DND-41 (cell line): ENCODE data around the gene FSIP1.

Source experiments
- ATAC-seq: fragments of 200-7000 bp; cut with Tn5 transposase; 3 replicates; pipeline ENCODE4 v1.9.1; 2021; ENCODE audit warnings: low read depth; ENCODE audit not compliant: insufficient read depth
- DNase-seq: peaks from one replicate; pipeline ENCODE4 v3.0.0-alpha.2; 2020
- H2AFZ ChIP-seq: 2 replicates; pipeline ENCODE4 v1.6.0; 2012; ENCODE audit warnings: low read depth, low read length
- H3K27ac ChIP-seq: 2 replicates; pipeline ENCODE4 v1.5.1; 2012; ENCODE audit warnings: low read length, inconsistent platforms
- H3K27me3 ChIP-seq: fragments of 200-600 bp; sonication (generic); 2 replicates; pipeline ENCODE4 v1.6.0; 2012; ENCODE audit warnings: low read length, mild to moderate bottlenecking, inconsistent platforms; ENCODE audit not compliant: insufficient read depth, poor library complexity
- H3K36me3 ChIP-seq: 2 replicates; pipeline ENCODE4 v1.5.1; 2012; ENCODE audit warnings: low read length, inconsistent platforms; ENCODE audit not compliant: insufficient read depth
- H3K4me1 ChIP-seq: 2 replicates; pipeline ENCODE4 v1.5.1; 2012; ENCODE audit warnings: mild to moderate bottlenecking, low read length; ENCODE audit not compliant: insufficient read depth
- H3K4me2 ChIP-seq: 2 replicates; pipeline ENCODE4 v1.6.0; 2012; ENCODE audit warnings: mild to moderate bottlenecking, moderate library complexity, low read length, inconsistent platforms; ENCODE audit not compliant: insufficient read depth
- H3K4me3 ChIP-seq, 2 experiments: fragments of 200-600 bp in 1 of 2; shearing (Covaris generic) in 1 of 2; 2 replicates each; pipeline ENCODE4 v1.5.1; 2012 to 2016; ENCODE audit warnings: inconsistent platforms in 2 of 2, low read length in 2 of 2, mild to moderate bottlenecking in 2 of 2, low read depth in 1 of 2, moderate library complexity in 1 of 2
- H3K79me2 ChIP-seq: 2 replicates; pipeline ENCODE4 v1.6.0; 2012; ENCODE audit warnings: low read length, inconsistent platforms; ENCODE audit not compliant: insufficient read depth
- H3K9ac ChIP-seq: 2 replicates; pipeline ENCODE4 v1.6.0; 2012; ENCODE audit warnings: low read depth, mild to moderate bottlenecking, inconsistent platforms, low read length, moderate library complexity
- H3K9me3 ChIP-seq: 2 replicates; pipeline ENCODE4 v1.5.1; 2012; ENCODE audit warnings: low read length, moderate library complexity, mild to moderate bottlenecking, inconsistent platforms; ENCODE audit not compliant: insufficient read depth, severe bottlenecking
- H4K20me1 ChIP-seq: 2 replicates; pipeline ENCODE4 v1.6.0; 2012; ENCODE audit warnings: low read length; ENCODE audit not compliant: insufficient read depth
- EZH2 ChIP-seq: IDR thresholded peaks from 3 replicates; pipeline ENCODE4 v1.6.1; 2012; ENCODE audit warnings: borderline replicate concordance, low read depth, mild to moderate bottlenecking, moderate library complexity, low read length, inconsistent platforms; ENCODE audit not compliant: severe bottlenecking
- TF ChIP-seq, protein P1 (sequence below): IDR thresholded peaks from 2 replicates; pipeline ENCODE4 v1.5.1; 2012; ENCODE audit warnings: borderline replicate concordance, low read length, moderate library complexity, mild to moderate bottlenecking; ENCODE audit not compliant: poor library complexity, severe bottlenecking; ENCODE audit errors: extremely low read depth

FSIP1 gene

DNA sequence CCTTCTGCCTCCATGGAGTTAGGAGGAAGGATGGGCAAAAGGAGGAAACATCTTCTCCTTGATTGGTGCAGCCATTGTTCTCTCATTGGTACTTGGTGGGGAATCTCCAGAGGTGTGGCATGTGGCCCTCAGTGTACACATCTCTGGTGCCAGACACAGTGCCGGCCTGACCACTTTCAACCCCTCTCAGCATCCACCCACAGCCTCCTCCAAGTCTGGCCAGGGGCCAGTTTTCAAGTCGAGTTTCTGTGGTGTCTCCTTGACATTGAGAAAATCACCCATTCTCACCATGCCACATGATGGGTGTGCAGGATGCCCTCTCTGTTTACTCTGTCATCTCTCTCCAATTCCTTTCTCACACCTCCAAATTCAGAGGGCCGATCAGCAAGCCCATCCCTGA lies 12.8 kb upstream of the FSIP1 start:
- Histone ChIP-seq H3K9ac (no peak overlapping the region), H3K4me1 (no peaks in the 10 kb centered on the region), H3K27me3 (peaks cover 16% of the 10 kb centered on the region), H3K9me3 (no peaks in the 10 kb centered on the region), H4K20me1 (no peaks in the 10 kb centered on the region), H3K4me2 (no peak overlapping the region), H3K4me3 (no peak overlapping the region), H2AFZ (no peak overlapping the region), H3K27ac (no peak overlapping the region), H3K79me2 (no peaks in the 10 kb centered on the region), H3K36me3 (no peaks in the 10 kb centered on the region)
- DNase-seq (no peak), ATAC-seq (no peak)
- TF ChIP-seq, protein P1, sequence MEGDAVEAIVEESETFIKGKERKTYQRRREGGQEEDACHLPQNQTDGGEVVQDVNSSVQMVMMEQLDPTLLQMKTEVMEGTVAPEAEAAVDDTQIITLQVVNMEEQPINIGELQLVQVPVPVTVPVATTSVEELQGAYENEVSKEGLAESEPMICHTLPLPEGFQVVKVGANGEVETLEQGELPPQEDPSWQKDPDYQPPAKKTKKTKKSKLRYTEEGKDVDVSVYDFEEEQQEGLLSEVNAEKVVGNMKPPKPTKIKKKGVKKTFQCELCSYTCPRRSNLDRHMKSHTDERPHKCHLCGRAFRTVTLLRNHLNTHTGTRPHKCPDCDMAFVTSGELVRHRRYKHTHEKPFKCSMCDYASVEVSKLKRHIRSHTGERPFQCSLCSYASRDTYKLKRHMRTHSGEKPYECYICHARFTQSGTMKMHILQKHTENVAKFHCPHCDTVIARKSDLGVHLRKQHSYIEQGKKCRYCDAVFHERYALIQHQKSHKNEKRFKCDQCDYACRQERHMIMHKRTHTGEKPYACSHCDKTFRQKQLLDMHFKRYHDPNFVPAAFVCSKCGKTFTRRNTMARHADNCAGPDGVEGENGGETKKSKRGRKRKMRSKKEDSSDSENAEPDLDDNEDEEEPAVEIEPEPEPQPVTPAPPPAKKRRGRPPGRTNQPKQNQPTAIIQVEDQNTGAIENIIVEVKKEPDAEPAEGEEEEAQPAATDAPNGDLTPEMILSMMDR = no peak
- no peak for TF ChIP-seq EZH2

DNA sequence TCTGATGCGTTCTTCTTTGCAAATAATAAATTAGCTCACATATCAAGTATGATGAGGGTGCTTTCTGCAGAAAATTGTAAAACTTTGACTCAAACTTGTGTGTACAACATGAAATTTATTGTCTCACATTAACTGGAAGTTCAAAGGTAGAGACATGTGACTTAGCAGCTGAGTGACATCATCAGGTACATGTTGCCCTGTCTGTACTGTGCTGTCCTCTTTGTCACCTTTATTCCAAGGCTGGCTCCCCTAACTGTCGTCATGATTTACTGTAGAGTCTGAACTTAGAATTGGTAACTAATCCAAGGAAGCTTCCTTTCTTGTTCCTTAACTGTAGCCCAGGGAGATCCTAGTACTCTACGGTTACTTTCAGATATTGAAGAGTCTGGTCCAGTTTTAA lies 12.3 kb upstream of the FSIP1 start:
- Histone ChIP-seq H3K9ac (no peak overlapping the region), H3K36me3 (no peaks in the 10 kb centered on the region), H2AFZ (no peak overlapping the region), H3K4me2 (no peak overlapping the region), H3K9me3 (no peaks in the 10 kb centered on the region), H3K4me1 (no peaks in the 10 kb centered on the region), H3K4me3 (no peak overlapping the region), H4K20me1 (no peaks in the 10 kb centered on the region), H3K79me2 (no peaks in the 10 kb centered on the region), H3K27me3 (peaks cover 15% of the 10 kb centered on the region), H3K27ac (no peak overlapping the region)
- TF ChIP-seq, protein P1 = no peak
- TF ChIP-seq EZH2 = no peak
- DNase-seq = no peak
- ATAC-seq = no peak

DNA sequence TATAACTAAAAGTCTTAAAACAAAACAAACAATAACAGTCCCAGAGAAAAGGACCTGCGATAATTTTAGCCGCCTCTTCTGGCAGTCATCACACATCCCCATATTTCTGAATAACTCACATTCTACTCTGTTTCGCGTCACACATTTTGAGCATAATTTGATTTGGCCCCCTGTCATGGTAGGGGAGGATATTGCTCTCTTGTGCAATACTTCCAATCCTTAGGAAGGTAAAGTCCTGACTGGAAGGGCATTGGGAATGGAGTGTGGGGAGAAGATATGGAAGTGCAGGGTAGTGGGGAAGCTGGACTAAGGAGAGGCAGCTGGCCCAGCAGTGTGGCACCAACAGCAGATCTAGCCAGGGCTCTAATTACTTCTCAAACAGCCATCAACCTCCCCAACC lies 11.3 kb upstream of the FSIP1 start:
- Histone ChIP-seq H3K4me2 (no peak overlapping the region), H3K4me3 (no peak overlapping the region), H3K9me3 (no peaks in the 10 kb centered on the region), H2AFZ (no peak overlapping the region), H3K4me1 (no peaks in the 10 kb centered on the region), H3K27ac (no peak overlapping the region), H3K27me3 (peaks cover 8% of the 10 kb centered on the region), H3K36me3 (no peaks in the 10 kb centered on the region), H3K79me2 (no peaks in the 10 kb centered on the region), H3K9ac (no peak overlapping the region), H4K20me1 (no peaks in the 10 kb centered on the region)
- TF ChIP-seq, protein P1 = no peak
- no peak for TF ChIP-seq EZH2
- ATAC-seq (no peak), DNase-seq (no peak)

DNA sequence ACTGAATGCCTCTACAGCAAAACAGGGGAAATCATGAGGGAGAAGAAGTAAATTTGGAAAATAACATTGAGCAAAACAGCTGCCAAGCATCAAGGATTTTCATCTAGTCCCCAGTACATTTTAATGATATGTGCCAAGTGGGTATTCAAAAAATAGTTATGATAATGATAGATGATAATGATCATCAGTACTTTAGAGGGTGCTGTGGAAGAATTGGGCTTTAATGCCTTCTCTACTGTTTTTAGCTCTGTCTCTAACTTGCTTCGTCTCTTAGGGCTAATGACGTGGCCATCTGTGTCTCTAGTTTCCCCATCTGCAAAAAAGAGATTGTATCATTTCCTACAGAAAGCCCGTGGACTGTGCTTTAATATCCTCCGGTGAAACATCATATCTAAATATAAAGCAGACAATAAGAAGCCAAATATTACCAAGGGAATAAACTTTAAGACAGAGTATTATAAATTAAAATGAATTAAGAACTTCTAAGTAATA lies 10.2 kb upstream of the FSIP1 start:
- Histone ChIP-seq H3K4me3 (no peak overlapping the region), H3K9me3 (no peaks in the 10 kb centered on the region), H3K4me2 (no peak overlapping the region)

More for the DNA sequence above, 10.2 kb upstream of the FSIP1 start:
- DNase-seq (no peak), ATAC-seq (no peak)
- no peak overlapping the region for H3K27ac ChIP-seq
- no peak overlapping the region for H3K9ac ChIP-seq
- no peaks in the 10 kb centered on the region for H4K20me1 ChIP-seq
- no peaks in the 10 kb centered on the region for H3K79me2 ChIP-seq
- H3K4me1 ChIP-seq = no peaks in the 10 kb centered on the region
- H2AFZ ChIP-seq = no peak overlapping the region
- peaks cover 8% of the 10 kb centered on the region for H3K27me3 ChIP-seq
- TF ChIP-seq, protein P1 = no peak
- H3K36me3 ChIP-seq = no peaks in the 10 kb centered on the region
